BE2C (cell line): ENCODE results near the gene GRPR.

Source experiments
- DNase-seq: peaks from one replicate; pipeline ENCODE4 v3.0.0-alpha.2; 2020
- H3K27me3 ChIP-seq: fragments of 250-450 bp; sonication (Bioruptor Pico); 2 replicates; pipeline ENCODE4 v1.5.1; 2020; ENCODE audit warnings: mild to moderate bottlenecking
- H3K36me3 ChIP-seq: fragments of 250-450 bp; sonication (Bioruptor Pico); 2 replicates; pipeline ENCODE4 v1.5.1; 2020; ENCODE audit warnings: mild to moderate bottlenecking
- H3K4me1 ChIP-seq: fragments of 250-450 bp; sonication (Bioruptor Pico); 2 replicates; pipeline ENCODE4 v1.5.1; 2020
- H3K4me3 ChIP-seq: 2 replicates; pipeline ENCODE4 v1.5.1; 2011; ENCODE audit warnings: low read depth, low read length
- H3K9me3 ChIP-seq: fragments of 250-450 bp; sonication (Bioruptor Pico); 2 replicates; pipeline ENCODE4 v1.5.1; 2020
- TF ChIP-seq, protein P1 (sequence below): IDR thresholded peaks from 2 replicates; pipeline ENCODE4 v1.5.1; 2012; ENCODE audit warnings: mild to moderate bottlenecking, low read depth, low read length

GRPR gene

DNA sequence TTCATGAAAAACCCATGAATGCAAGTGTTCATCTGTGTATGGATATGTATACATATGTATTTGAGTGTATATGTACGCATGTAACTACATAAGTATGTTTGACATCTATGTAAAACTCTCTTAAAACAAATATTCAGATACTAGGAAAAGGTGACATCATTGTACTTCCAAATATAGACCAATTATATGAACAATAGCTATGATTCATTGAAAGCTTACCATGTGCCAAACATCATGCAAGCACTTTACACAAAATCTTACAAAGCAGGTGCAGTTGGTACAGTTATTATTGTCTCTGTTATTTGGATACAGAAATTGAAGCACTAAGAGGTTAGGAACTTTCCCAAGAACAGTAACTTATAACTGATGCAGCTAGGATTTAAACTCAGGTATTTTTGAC lies 65.3 kb downstream of the GRPR start:
- Histone ChIP-seq H3K9me3 (no peaks in the 10 kb centered on the region), H3K4me3 (no peak overlapping the region), H3K27me3 (no peaks in the 10 kb centered on the region), H3K4me1 (no peaks in the 10 kb centered on the region), H3K36me3 (no peaks in the 10 kb centered on the region)
- DNase-seq, result no peak
- TF ChIP-seq, protein P1, sequence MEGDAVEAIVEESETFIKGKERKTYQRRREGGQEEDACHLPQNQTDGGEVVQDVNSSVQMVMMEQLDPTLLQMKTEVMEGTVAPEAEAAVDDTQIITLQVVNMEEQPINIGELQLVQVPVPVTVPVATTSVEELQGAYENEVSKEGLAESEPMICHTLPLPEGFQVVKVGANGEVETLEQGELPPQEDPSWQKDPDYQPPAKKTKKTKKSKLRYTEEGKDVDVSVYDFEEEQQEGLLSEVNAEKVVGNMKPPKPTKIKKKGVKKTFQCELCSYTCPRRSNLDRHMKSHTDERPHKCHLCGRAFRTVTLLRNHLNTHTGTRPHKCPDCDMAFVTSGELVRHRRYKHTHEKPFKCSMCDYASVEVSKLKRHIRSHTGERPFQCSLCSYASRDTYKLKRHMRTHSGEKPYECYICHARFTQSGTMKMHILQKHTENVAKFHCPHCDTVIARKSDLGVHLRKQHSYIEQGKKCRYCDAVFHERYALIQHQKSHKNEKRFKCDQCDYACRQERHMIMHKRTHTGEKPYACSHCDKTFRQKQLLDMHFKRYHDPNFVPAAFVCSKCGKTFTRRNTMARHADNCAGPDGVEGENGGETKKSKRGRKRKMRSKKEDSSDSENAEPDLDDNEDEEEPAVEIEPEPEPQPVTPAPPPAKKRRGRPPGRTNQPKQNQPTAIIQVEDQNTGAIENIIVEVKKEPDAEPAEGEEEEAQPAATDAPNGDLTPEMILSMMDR, result no peak

DNA sequence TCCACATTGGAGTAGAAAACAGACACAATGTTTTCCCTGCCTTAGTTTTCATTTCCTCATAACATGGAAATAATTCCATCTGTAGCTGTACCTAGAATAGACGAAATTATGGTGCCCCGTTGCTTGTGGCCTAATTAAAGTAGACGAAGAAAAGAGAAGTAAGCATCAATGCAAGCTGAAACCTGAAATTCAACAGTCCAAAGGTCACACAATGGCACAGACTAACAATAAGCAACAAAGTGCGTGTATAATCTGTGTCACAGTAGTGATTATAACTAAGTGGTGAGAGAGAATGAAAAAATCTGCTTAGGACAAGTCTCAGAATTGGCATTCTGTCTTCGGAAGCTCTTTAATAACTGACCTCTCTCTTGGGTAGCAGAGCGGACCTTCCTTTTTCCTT lies 68.2 kb downstream of the GRPR start:
- Histone ChIP-seq H3K27me3 (no peaks in the 10 kb centered on the region), H3K9me3 (no peaks in the 10 kb centered on the region), H3K36me3 (no peaks in the 10 kb centered on the region), H3K4me3 (no peak overlapping the region), H3K4me1 (no peaks in the 10 kb centered on the region)
- no peak for DNase-seq
- TF ChIP-seq, protein P1, result no peak

DNA sequence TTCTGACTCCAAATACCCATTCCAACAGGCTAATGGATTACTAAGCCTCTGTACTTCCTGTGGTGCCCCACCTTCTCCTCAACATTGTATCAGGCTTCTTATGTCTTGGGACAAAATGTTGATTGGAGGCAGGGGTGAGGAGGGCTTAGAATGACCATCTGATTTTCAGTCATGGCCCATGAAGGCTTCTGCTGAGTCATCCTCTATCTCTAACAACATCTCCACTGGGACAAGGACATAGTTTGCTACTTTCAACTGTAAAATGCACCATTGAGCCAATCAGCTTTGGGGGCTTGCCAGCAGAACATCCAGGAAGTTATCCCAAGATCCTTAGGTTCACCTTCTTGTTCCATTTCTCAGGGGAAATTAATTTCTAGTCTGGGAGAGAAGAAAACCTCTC lies 73.5 kb downstream of the GRPR start:
- Histone ChIP-seq H3K4me1 (no peaks in the 10 kb centered on the region), H3K36me3 (no peaks in the 10 kb centered on the region)

DNA sequence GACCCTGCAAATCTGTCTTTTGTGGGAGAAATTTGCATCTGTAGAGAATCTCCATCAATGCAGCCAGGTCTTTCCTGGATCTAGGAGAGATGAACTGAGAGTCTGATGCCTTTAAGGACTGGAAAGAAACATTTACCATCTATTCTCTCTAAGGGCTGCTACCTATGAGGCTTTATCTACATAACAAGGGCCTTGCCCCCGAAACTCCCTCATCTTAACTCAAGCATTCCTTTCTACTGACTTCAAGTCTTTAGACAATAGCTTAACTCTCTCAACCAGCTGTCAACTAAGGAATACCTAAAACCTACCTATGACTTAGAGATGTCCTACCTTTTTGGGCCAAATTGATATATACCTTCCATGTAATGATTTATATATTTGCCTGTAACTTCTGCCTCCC lies 76.0 kb downstream of the GRPR start:
- DNase-seq, result no peak
- TF ChIP-seq, protein P1, result no peak
- H3K36me3 ChIP-seq, result no peaks in the 10 kb centered on the region
- no peaks in the 10 kb centered on the region for H3K4me1 ChIP-seq
- H3K4me3 ChIP-seq, result no peak overlapping the region
- H3K27me3 ChIP-seq, result no peaks in the 10 kb centered on the region
- no peaks in the 10 kb centered on the region for H3K9me3 ChIP-seq

More for the DNA sequence above, 73.5 kb downstream of the GRPR start:
- TF ChIP-seq, protein P1, result no peak
- no peak for DNase-seq
- no peaks in the 10 kb centered on the region for H3K9me3 ChIP-seq
- no peaks in the 10 kb centered on the region for H3K27me3 ChIP-seq
- H3K4me3 ChIP-seq, result no peak overlapping the region

DNA sequence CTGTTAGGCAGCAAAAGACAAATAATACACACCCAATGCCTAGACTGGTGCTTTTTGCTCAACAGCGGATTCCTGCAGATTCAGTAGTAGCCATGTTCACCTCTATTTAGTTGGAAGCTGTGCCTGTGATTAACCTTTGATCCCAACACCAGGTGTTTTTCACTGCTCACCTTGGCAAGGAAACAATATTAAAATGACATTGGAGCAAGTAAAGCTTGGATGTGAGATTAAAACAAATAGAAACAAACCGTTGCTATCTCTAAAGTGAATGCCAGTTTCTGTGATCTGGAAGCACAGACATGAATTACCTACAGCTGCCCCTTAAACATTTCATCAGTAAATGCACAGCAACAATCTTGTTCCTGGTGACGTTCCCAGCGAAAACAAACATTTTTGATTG lies 79.6 kb downstream of the GRPR start:
- no peak overlapping the region for H3K4me3 ChIP-seq
- no peaks in the 10 kb centered on the region for H3K36me3 ChIP-seq
- no peak for DNase-seq
- no peaks in the 10 kb centered on the region for H3K27me3 ChIP-seq
- no peaks in the 10 kb centered on the region for H3K4me1 ChIP-seq
- TF ChIP-seq, protein P1, result no peak
- H3K9me3 ChIP-seq, result no peaks in the 10 kb centered on the region
